Tibial nerve (tissue), 4 donors: Measurements from ENCODE around the gene PHTF2. TPM values are rescaled to one million over a fixed set of nuclear protein-coding genes. Genes with fewer than 3 reads are reported as not detected.

Source experiments
- DNase-seq, 2 donors: peaks; one replicate each; pipeline ENCODE4 v3.0.0-alpha.2; 2019; ENCODE audit warnings: low spot score in 2 of 2
- H3K27ac ChIP-seq, 4 donors: fragments of 200-600 bp; sonication (generic) in 3 of 4; one replicate each; pipeline ENCODE4 v1.5.1; 2017 to 2019; ENCODE audit warnings: mild to moderate bottlenecking in 1 of 4
- H3K27me3 ChIP-seq, 2 donors: fragments of 200-600 bp; sonication (generic) in 1 of 2; one replicate each; pipeline versions ENCODE4 v1.5.1 to v1.6.0; 2017 to 2019
- H3K36me3 ChIP-seq, 3 donors: fragments of 200-600 bp; sonication (generic); one replicate each; pipeline ENCODE4 v1.5.1; 2018 to 2019
- H3K4me1 ChIP-seq, 4 donors: fragments of 200-600 bp; sonication (generic) in 3 of 4; one replicate each; pipeline ENCODE4 v1.5.1; 2017 to 2019
- H3K4me3 ChIP-seq, 4 donors: fragments of 200-600 bp; sonication (generic) in 3 of 4; one replicate each; pipeline ENCODE4 v1.5.1; 2017 to 2019; ENCODE audit warnings: mild to moderate bottlenecking in 1 of 4, moderate library complexity in 1 of 4
- H3K9me3 ChIP-seq, 4 donors: fragments of 200-600 bp; sonication (generic) in 3 of 4; one replicate each; pipeline ENCODE4 v1.5.1; 2017 to 2019
- CTCF ChIP-seq, 5 experiments: fragments of 200-600 bp in 3 of 5; fragments of 450-650 bp in 2 of 5; sonication (generic) in 3 of 5; IDR thresholded peaks; one replicate each; pipeline ENCODE4 v1.5.1; 2016 to 2019; ENCODE audit warnings: antibody characterized with exemption in 5 of 5, mild to moderate bottlenecking in 3 of 5, moderate library complexity in 2 of 5
- EP300 ChIP-seq, 2 donors: sonication (generic); formaldehyde crosslinking; IDR thresholded peaks; one replicate each; pipeline ENCODE4 v1.6.1; 2017; ENCODE audit warnings: antibody characterized with exemption in 2 of 2, mild to moderate bottlenecking in 1 of 2
- POLR2A ChIP-seq, 2 donors: fragments of 450-650 bp; IDR thresholded peaks; one replicate each; pipeline ENCODE4 v1.6.1; 2017; ENCODE audit warnings: antibody characterized with exemption in 2 of 2, mild to moderate bottlenecking in 2 of 2, moderate library complexity in 2 of 2
- WGBS, 2 donors: methylation state at CpG; one replicate each; pipeline ENCODE4 v1.1.5; 2018; 5-methylcytosine and 5-hydroxymethylcytosine counted together
- small RNA-seq: library from RNA; depleted of rRNA; stranded (forward); fragments of <200 nt; gene quantifications from one replicate; pipeline ENCODE3, GENCODE V24; 2016
- total RNA-seq, 4 donors: library from RNA; depleted of rRNA; stranded (reverse); fragments of >200 nt; gene quantifications; one replicate each; pipeline ENCODE4 v1.1.0, GENCODE V29; 2016

Gene PHTF2
- total RNA-seq, 4 donors from 2014 or later: 12.6 to 16.5 (median 14.7) TPM

- DNase-seq: no peak
- Histone ChIP-seq H3K27me3 (no peaks in the 10 kb centered on the region), H3K4me3 (no peak overlapping the region), H3K36me3 (no peaks in the 10 kb centered on the region), H3K4me1 (no peaks in the 10 kb centered on the region), H3K9me3 (no peaks in the 10 kb centered on the region), H3K27ac (no peak overlapping the region)
- no peak for TF ChIP-seq CTCF (IDR thresholded peaks at IDR 0.05)
- TF ChIP-seq EP300 (IDR thresholded peaks at IDR 0.05): no peak
- TF ChIP-seq POLR2A (IDR thresholded peaks at IDR 0.05): no peak
- 90% methylated on average over 4 of the region's 4 CpGs for WGBS, 2 donors
Observed at GRCh38 chr7:78002715-78003114, 204.1 kb downstream of the PHTF2 start.

GRCh38 chr7:78006063-78006755 is 207.6 kb downstream of the PHTF2 start:
- no peaks in the 10 kb centered on the region for H3K27me3 ChIP-seq
- WGBS, 2 donors: 83 to 90% methylated on average over 10 of the region's 10 CpGs
- no peak overlapping the region for H3K4me3 ChIP-seq
- no peak for TF ChIP-seq POLR2A (IDR thresholded peaks at IDR 0.05)
- no peak for TF ChIP-seq EP300 (IDR thresholded peaks at IDR 0.05)
- no peak for TF ChIP-seq CTCF (IDR thresholded peaks at IDR 0.05)
- no peaks in the 10 kb centered on the region for H3K9me3 ChIP-seq
- H3K4me1 ChIP-seq: no peaks in the 10 kb centered on the region
- no peaks in the 10 kb centered on the region for H3K36me3 ChIP-seq
- H3K27ac ChIP-seq: no peak overlapping the region
- DNase-seq: no peak

Small RNA genes within 50 kb of the gene (small RNA-seq; reads per million reads assigned to genes)
- not detected for gene RF00019

Other genes starting within 250 kb of the PHTF2 start
- 10 to 100 TPM; 15.6 to 33.9 (median 29.1) TPM for gene RSBN1L, start 102.3 kb upstream of the PHTF2 start, total RNA-seq
- 10 to 100 TPM in 3 of 4 donors, 1 to 10 TPM in 1; 7.8 to 17.4 (median 11.7) TPM for gene TMEM60, start 339 bp upstream of the PHTF2 start, total RNA-seq